Thyroid gland (tissue), 4 donors: ENCODE results near the gene GH2.

ENCODE experiments used
- CTCF ChIP-seq, 6 experiments: fragments of 200-600 bp in 3 of 6; fragments of 450-650 bp in 3 of 6; sonication (generic) in 3 of 6; IDR thresholded peaks; one replicate each; pipeline ENCODE4 v1.5.1; 2016 to 2019; ENCODE audit warnings: antibody characterized with exemption in 6 of 6, mild to moderate bottlenecking in 2 of 6, inconsistent platforms in 1 of 6, moderate library complexity in 1 of 6
- POLR2A ChIP-seq, 2 donors: fragments of 450-650 bp; IDR thresholded peaks; one replicate each; pipeline ENCODE4 v1.6.1; 2017; ENCODE audit warnings: antibody characterized with exemption in 2 of 2, mild to moderate bottlenecking in 2 of 2, moderate library complexity in 1 of 2

DNA sequence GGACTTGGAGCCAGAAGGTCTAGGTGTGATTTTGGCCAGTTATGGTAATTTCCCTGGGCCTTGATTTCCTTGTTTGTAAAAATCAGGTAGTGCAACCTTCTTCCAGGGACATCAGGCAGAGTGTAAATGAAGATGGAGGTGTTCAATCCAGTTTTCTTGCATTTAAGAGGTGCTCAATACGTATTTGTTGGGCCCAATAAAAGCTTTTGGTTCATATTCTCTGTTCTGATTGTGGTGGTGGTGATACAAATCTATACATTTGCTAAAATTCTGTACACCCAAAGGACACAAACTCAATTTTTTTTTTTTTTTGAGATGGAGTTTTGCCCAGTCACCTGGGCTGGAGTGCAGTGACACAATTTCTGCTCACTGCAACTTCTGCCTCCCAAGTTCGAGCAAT is 44.4 kb upstream of the GH2 start:
- TF ChIP-seq CTCF (IDR thresholded peaks at IDR 0.05), result no peak
- no peak for TF ChIP-seq POLR2A (IDR thresholded peaks at IDR 0.05)
